ENCODE measurements around the gene SLC39A7. TPM values are rescaled to one million over a fixed set of nuclear protein-coding genes. Genes with fewer than 3 reads are reported as not detected.

Gene SLC39A7, protein sequence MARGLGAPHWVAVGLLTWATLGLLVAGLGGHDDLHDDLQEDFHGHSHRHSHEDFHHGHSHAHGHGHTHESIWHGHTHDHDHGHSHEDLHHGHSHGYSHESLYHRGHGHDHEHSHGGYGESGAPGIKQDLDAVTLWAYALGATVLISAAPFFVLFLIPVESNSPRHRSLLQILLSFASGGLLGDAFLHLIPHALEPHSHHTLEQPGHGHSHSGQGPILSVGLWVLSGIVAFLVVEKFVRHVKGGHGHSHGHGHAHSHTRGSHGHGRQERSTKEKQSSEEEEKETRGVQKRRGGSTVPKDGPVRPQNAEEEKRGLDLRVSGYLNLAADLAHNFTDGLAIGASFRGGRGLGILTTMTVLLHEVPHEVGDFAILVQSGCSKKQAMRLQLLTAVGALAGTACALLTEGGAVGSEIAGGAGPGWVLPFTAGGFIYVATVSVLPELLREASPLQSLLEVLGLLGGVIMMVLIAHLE
- 100 to 1,000 TPM in 1 of 2 donors, 10 to 100 TPM in 1; 80.1 to 132 TPM for total RNA-seq
- long read RNA-seq, transcript SLC39A7-202 (7 exons, 2,409 nt): minor isoform, 8 of 27 reads
- long read RNA-seq, transcript SLC39A7-201 (8 exons, 2,153 nt): major isoform, 10 of 27 reads
- long read RNA-seq, partial matches to known transcripts: 5 of 27 reads
- long read RNA-seq, other reads (novel, unspliced or antisense): 4 of 27 reads

- ATAC-seq (peak; percentile 88 to 90), DNase-seq (peak; percentile 100)
- intact Hi-C loops (cut with DNase I): no loop called here
Observed at GRCh38 chr6:33200219-33201146, at the start of gene SLC39A7, which contains the start of gene RXRB. Gene SLC39A7, plus strand, starts transcription at chr6:33200867. Its CDS starts 379 bp downstream, at chr6:33201246. Gene RXRB, minus strand, starts transcription at chr6:33200665. Its CDS starts 189 bp downstream, at chr6:33200476.

DNA sequence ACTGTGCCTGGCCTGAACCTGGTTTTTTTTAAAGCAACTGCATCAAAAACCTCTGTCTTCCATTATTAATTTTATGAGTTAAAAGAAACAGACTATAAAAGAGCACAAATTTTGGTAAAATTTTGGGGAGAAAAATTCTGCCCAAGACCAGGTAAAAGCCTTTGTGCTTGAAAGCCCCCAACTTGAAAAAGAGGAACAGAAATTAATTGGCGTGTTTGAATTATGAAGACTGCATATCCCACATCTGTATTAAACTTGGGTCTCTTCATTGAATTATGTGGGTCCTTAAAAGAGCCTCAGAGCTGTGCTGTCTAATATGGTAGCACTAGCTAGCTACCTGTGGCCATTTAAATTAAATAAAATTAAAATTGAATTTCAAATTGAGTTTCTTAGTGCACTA lies 49.6 kb upstream of the SLC39A7 start:
- DNase-seq (no peak), ATAC-seq (no peak)
- intact Hi-C loops (cut with DNase I): no loop called here

GRCh38 chr6:33154349-33154748 lies 46.3 kb upstream of the SLC39A7 start:
- ATAC-seq (no peak), DNase-seq (no peak)
- intact Hi-C loops (cut with DNase I): no loop called here

- ATAC-seq: no peak
- DNase-seq: no peak
- intact Hi-C loops (cut with DNase I): no loop called here
Observed at GRCh38 chr6:33156561-33156960, 44.1 kb upstream of the SLC39A7 start.

- DNase-seq (no peak), ATAC-seq (no peak)
- intact Hi-C loops (cut with DNase I): no loop called here
Observed at GRCh38 chr6:33156964-33157363, 43.7 kb upstream of the SLC39A7 start.

DNA sequence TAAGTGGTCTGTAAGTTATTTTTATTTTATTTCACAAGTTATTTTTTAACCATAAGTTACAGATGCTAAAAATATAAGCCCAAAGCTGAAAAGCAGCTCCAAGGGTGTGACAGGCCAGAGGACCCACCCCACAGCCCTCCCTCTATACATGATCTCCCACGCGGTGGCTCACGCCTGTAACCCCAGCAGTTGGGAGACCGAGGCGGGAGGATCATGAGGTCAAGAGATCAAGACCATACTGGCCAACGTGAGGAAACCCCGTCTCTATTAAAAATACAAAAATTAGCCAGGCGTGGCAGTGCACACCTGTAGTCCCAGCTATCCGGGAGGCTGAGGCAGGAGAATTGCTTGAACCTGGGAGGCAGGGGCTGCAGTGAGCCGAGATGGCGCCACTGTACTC lies 40.6 kb upstream of the SLC39A7 start:
- intact Hi-C loops (cut with DNase I): loop anchor here (5.0 kb wide), 2 partner anchors 37 to 82 kb away; no protein-coding TSS in a partner anchor
- DNase-seq (no peak), ATAC-seq (no peak)

- intact Hi-C loops (cut with DNase I): loop anchor here (1.0 to 5.0 kb wide), 3 partner anchors 36 to 87 kb away; no protein-coding TSS in a partner anchor
- DNase-seq: peak; percentile 52
- peak; percentile 78 to 80 for ATAC-seq
Observed at GRCh38 chr6:33160728-33161344, 39.8 kb upstream of the SLC39A7 start.

- peak; percentile 93 to 94 for ATAC-seq
- intact Hi-C loops (cut with DNase I): loop anchor here (1.0 to 5.0 kb wide), 3 partner anchors 36 to 87 kb away; no protein-coding TSS in a partner anchor
Observed at GRCh38 chr6:33161354-33162331, 39.0 kb upstream of the SLC39A7 start.

GRCh38 chr6:33163540-33163939 lies 37.1 kb upstream of the SLC39A7 start:
- no peak for DNase-seq

More at GRCh38 chr6:33161354-33162331, 39.0 kb upstream of the SLC39A7 start:
- peak; percentile 88 for DNase-seq

GRCh38 chr6:33164176-33164575 lies 36.5 kb upstream of the SLC39A7 start:
- ATAC-seq: no peak
- intact Hi-C loops (cut with DNase I): loop anchor here (5.0 kb wide), 2 partner anchors 33 to 78 kb away; no protein-coding TSS in a partner anchor
- no peak for DNase-seq

More at GRCh38 chr6:33163540-33163939, 37.1 kb upstream of the SLC39A7 start:
- intact Hi-C loops (cut with DNase I): loop anchor here (5.0 kb wide), 2 partner anchors 34 to 79 kb away; no protein-coding TSS in a partner anchor
- ATAC-seq: no peak

DNA sequence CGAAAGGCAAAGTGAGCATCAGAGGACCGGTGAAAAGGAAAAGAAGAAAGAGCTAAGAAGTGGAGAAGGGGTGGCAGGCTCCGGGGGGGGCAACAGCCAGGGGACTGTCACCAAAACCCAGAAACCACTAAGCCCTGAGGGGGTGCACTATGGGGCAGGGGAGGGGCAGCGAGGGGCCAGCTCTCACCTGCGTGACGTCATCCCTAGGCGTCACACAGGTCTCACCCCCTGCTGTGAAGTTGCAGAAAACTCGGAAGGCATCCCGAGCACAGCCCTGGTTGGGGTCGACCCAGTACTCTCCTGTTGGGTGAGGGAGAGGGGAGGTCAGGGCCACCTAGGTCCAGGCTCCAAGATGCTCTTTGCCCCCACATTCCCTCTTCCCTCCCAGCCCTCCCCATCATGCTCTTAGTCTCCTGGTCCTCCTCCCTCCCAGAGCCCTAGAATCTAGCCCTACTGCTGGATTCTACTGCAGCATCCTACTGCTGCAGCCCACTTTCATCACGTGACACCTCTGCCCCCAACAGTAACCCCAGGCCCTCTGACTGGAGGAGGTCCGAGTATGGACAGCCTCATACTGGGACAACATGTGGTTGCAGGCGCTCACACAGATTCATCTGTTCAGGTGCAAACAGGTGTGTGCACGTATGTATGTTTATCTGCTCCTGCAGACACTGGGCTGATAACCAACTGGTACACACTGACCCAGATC lies 35.8 kb upstream of the SLC39A7 start:
- ATAC-seq (no peak), DNase-seq (no peak)
- intact Hi-C loops (cut with DNase I): loop anchor here (5.0 kb wide), 2 partner anchors 32 to 77 kb away; no protein-coding TSS in a partner anchor

- ATAC-seq (no peak), DNase-seq (no peak)
- intact Hi-C loops (cut with DNase I): no loop called here
Observed at GRCh38 chr6:33165581-33166258, 34.9 kb upstream of the SLC39A7 start.

DNA sequence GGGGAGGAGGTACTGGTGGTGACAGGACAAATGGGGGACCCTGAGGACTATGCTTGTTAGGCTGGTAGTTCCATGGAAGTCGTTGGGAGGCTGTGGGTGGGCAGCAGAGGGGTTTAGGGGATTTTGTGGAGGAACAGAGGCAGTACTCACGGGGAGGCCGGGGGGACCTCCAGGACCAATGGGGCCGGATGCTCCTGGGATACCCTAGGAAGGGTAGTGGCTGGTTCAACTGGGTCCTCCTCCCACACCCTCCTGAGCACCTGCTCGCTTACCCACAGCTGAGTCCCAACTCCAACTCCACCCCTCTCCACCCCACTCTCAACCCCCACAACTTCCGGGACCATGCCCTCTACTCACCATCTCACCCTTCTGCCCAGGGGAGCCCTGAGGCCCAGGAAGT lies 34.3 kb upstream of the SLC39A7 start:
- no peak for DNase-seq
- intact Hi-C loops (cut with DNase I): no loop called here

GRCh38 chr6:33166811-33167210 lies 33.9 kb upstream of the SLC39A7 start:
- intact Hi-C loops (cut with DNase I): no loop called here
- DNase-seq: no peak
- no peak for ATAC-seq

More for the DNA sequence above, 34.3 kb upstream of the SLC39A7 start:
- no peak for ATAC-seq

DNA sequence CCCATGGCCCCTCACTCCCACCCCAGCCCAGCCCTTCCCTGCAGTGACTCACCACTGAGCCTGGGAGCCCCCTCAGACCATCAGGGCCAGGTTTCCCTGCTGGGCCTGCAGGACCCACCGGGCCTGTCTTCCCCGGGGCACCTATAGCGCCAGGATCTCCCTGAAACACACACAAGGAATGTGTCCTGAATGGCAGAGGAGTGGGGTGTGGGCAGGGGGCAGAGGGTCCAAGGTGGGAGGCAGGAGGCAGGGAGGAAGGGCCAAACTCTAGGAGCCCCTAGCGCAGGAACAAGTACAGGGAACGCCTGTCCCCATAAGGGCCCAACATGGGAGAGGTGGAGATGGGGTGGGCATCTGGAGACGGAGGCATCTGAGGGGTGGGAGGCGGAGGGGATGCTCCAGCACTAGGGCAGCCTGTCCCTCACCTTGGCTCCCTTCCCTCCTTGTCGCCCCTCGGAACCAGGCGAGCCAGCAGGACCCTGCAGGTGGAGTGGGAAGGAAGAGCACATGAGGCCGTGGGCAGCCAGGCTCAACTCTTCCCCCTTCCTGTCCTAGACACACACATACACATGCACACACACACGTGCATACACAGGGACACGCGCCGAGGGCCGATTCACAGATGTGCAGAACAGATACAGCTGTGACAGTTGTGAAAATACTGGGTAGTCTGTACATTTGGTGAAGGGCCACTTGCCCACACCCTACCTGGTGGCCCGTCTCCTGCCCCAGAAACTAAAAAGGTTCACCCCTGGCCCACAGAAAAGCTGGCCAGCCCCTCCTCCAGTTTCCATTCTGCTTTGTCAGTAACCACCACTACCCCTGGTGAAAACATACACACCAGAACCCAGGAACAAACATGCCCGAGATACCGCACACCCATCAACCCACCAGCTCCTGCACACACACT lies 33.0 kb upstream of the SLC39A7 start:
- no peak for DNase-seq
- ATAC-seq: no peak
- intact Hi-C loops (cut with DNase I): no loop called here

All from left cardiac atrium (tissue), 4 donors.